Measurements from ENCODE around the gene IGIP.

Gene IGIP

DNA sequence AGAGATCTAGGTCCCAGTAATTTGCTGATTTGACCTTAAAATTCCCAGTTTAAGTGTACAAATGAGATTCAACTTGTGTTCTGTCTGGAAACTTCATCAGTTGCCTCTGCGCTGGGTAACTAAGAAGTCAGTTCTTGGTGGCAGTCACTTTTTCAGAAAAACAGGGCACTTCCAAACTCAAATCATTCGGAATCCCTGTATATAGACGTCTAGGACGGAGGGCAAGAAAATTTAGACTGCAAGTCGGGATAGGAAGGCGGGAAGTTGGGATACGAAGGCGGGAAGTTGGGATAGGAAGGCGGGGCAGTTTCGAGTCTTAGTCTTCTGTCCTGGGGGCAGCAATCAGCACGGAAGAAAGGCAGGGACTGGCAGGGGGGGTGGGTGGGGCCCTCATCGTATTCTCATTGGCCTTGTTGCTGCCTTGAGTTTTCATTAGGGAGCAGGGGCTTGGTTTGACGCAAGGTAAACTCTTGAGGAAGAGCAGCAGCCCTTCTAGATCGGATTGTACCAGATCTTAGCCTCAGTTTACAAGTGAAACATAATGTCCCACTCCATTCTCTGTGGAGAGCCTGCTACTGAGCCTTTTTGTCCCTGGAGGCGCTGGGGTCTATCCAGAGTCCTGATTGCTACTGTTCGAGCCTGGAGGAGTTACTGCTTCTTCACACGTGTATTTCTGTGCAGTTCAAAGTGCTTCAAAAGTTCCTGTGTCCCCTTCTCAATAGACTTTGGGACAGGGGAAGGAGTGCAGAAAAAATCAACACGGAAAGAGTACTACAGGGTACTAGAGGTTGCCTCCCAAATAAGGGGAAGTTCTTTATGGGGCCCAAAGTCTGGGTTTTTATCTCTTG is 14.5 kb upstream of the IGIP start:
- DNase-seq (ENCODE audit: low read depth): no peak

DNA sequence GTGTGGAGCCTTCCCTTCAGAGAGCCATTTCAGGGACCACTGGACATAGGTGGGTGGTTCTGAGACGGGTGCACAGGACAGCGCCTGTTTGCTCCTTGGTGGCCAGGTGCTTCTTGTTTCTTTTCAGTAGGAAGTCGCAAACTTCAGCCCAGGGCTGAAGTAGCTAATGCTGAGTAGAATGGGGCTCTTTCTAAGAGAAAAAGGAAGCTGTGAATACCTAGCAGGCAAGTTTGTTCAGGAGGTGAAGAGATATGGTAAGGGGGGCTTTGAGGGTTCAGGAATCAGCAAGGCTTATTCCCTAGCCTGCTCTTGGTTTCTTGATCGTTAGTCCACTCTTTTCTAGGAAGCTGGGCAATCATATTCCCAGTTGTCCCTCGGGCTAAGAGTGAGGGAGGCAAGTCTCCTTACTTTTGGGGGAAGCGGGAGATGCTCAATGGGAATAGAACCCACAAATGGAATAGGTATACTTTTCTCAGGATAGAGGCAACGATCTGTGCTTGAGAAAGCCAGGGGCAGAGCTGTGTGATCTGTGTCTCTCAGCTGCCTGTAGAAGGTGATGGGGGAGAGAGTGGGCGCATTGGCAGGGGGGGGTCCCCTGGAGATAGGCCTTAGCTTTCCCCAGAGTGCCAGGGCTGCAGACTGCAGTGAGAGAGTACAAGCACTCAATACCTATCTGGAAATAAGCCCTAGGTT is 13.7 kb upstream of the IGIP start:
- no peak for DNase-seq (ENCODE audit: low read depth)

DNA sequence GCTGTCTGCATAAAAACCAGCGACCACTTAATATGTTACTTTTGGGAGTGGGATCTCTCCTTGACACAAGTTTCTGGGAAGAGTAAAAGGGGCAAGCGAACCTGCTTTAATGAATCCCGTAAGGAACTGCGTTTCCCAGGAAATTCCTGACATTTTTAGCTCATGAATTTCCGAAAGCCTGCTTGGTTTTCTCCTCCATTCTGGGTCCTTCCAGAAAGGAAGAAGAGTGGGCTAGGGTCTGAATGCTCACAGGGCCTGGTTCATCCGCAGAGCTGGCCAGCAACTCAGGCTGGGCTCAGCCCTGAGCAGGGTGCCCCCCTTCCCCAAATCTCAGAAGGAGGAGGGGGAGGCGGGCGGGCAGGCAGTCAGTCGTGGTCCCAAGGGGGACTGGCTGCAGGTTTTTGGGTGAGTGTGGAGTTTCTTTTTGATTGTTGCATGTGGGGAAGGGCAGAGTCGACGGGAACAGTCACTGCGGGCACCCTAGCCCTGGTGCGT is 13.0 kb upstream of the IGIP start:
- no peak for DNase-seq (ENCODE audit: low read depth)

DNA sequence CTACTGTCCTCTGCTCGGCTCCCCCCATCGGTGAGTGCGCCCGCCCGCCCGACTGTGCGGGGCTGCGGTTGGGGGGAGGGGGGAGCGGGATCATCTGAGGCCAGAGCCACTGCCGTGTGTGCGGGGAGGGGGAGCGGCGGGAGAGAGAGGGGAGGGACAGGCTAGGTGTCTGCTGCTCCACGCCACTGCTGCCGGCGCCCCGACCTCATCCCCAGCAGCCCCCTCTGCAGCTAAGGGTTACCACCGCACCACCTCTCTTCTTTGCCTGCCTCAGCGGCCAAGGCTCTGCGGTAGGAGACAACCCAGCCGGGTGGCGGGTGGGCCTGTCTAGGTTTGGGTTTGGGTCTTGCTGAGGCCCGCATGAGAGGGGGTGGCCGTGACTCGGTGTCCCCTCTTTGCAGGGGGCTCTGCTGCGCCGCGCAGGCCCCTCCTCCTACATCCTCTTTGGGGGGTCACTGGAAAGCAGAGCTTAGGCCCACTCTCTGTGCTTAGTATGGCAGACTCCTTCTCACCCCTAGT is 12.5 kb upstream of the IGIP start:
- no peak for DNase-seq (ENCODE audit: low read depth)

DNA sequence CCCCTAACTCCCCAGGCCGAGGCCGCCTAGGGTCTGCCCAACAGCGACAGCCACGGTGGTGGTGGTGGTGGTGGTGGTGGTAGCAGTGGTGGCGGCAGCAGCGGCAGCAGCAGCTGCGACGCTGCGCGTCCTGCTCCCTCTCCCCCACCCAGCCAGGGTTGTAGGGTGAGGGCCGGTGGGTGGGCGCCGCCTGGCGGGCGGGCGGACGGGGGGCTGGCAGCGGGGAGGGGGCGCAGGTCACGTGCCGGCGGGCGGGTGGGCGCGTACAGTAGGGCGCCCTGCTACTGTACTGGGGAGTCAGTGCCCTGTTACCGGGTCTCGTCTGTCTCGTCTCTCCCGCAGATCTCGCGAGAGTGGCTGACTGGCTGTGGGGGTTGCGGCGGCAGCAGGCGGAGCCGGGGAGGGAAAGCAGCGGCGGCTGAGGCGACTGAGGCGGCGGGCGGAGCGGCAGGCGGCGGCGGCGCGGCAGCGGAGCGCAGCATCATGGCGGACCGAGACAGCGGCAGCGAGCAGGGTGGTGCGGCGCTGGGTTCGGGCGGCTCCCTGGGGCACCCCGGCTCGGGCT is 12.0 kb upstream of the IGIP start, which contains the start of gene PURA:
Gene PURA (plus strand): TSS at position 411 of the 565 bp plus-strand sequence. CDS start 73 bp downstream, at position 484.
- peak; percentile 95 for DNase-seq (ENCODE audit: low read depth)

DNA sequence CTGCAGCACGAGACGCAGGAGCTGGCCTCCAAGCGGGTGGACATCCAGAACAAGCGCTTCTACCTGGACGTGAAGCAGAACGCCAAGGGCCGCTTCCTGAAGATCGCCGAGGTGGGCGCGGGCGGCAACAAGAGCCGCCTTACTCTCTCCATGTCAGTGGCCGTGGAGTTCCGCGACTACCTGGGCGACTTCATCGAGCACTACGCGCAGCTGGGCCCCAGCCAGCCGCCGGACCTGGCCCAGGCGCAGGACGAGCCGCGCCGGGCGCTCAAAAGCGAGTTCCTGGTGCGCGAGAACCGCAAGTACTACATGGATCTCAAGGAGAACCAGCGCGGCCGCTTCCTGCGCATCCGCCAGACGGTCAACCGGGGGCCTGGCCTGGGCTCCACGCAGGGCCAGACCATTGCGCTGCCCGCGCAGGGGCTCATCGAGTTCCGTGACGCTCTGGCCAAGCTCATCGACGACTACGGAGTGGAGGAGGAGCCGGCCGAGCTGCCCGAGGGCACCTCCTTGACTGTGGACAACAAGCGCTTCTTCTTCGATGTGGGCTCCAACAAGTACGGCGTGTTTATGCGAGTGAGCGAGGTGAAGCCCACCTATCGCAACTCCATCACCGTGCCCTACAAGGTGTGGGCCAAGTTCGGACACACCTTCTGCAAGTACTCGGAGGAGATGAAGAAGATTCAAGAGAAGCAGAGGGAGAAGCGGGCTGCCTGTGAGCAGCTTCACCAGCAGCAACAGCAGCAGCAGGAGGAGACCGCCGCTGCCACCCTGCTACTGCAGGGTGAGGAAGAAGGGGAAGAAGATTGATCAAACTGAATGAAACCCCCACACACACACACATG is 11.2 kb upstream of the IGIP start:
- DNase-seq (ENCODE audit: low read depth): no peak

DNA sequence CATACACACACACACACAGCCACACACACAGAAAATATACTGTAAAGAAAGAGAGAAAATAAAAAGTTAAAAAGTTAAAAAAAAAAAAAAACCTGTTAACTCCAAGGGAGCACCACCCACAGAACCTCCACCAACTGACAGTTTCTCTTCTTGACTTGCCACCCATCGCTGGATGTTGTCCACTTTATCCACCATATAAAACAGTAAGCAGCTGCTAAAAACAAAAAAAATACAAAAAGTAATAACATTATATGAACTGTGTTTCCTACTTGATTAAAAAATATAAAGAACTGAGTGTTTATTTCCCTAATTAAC is 10.6 kb upstream of the IGIP start:
- DNase-seq (ENCODE audit: low read depth): no peak

DNA sequence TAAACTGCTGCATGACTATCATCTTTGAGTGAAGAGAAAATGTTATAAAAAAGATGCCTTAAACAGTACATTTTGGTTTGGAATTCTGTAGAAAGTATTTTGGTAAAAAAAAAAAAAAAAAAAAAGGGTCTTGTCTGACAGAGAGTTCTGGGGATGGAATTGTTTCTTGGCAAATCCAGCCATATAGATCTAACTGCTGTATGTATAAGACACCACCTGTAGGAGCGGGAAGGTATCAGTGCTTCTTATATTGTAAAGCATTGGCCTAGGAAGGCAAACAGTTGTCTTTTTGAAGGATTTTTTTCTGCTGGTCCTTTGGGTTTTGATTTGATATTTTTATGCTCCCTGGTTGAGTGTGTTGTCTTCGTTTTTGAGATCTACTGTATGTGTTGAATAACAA is 9.0 kb upstream of the IGIP start:
- DNase-seq (ENCODE audit: low read depth): no peak

DNA sequence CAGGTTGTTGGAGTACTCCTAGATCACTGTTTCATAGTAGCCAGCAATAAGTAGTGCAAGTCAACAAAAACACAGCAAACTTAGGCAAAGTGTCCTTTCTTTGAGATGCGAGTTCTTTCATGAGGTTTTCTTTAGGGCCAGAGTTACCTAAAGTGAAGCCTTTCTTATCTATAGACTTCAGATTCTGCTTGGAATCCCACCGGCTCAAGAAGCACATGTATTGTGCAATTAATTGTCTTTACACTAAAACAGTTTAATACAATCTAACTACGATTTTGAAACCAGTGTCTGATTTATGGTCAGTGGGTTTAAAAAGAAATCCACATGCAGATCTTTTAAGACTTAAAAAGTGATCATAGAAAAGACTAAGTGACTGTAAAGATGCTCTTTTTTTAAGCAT is 8.2 kb upstream of the IGIP start:
- DNase-seq (ENCODE audit: low read depth): no peak

DNA sequence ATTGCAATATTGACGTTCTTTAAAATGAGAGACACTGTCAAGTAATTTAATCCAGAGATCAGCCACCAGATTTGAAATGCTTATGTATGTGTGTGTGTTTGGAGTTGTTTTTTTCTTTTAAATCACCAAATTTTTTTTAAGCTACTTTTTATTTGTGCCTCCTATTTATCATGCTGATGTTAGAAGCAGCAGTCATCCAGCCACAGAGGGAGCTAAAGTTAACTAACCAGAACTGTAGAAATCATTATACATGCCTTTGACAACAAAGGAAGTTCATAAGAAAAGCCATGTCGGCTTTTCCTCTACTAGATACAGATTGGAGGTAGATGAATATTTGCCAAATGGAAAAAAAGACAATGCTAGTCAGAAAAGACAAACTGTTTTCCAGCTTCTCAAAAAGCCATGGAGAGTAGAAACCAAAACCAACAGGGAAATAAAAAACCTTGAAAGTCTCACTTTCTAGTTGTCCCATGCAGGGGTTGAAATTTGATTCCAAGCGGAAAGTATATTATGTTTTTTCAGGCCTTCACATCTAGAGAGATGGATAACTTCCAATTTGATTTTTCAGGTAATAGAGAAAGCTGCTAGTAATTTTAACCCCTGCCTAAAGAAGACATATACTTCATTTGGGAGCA is 7.3 kb upstream of the IGIP start:
- DNase-seq (ENCODE audit: low read depth): no peak

DNA sequence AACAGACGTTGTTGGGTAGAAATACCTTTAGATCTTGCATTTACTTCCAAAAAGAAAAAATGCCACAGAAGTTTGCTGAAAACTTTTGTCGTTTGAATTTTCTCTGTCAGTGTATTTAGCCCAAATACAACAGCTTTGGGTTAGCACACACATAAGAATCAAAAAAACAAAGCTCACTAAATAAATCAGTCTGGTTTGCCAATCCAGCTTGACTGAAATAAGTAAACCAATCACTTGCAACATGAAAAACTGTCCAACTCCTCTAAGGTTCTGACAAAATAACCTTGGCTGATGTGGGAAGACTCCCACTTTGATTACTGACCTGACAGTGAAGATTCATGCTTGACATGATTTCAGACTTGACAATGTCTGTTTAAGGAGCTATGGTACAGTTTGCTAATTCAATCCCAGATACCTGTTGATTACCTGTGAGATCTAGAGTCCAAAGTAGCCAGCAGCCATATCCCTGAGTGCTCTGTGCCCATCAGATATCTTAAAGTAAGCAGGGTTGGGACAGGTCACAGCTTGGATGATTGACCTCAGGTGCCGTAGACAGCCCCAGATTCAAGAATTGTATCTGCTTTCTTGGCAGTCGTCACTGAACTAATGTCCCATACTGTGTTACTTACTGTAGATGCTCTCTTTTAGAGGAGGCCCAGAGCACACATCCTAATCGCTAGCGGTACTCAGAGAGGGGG is 727 bp downstream of the IGIP start:
- DNase-seq (ENCODE audit: low read depth): no peak

DNA sequence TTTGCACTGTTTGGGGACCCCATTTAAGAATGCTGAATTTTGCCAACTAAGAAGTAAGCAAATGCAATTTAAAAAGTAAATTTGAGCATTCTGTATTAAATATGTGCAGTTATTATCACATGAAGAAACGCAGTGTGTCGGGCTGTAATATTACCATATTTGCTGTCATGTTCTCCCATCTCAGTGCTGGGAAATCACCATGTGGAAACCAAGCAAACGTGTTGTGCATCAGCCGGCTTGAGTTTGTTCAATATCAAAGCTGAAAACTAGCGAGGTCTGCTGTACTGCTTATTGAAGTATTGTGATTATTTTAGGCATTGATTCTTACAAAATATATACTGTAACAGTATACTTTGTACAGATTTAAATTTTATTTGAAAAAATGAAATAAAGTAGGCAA is 2.6 kb downstream of the IGIP start:
- DNase-seq (ENCODE audit: low read depth): no peak

DNA sequence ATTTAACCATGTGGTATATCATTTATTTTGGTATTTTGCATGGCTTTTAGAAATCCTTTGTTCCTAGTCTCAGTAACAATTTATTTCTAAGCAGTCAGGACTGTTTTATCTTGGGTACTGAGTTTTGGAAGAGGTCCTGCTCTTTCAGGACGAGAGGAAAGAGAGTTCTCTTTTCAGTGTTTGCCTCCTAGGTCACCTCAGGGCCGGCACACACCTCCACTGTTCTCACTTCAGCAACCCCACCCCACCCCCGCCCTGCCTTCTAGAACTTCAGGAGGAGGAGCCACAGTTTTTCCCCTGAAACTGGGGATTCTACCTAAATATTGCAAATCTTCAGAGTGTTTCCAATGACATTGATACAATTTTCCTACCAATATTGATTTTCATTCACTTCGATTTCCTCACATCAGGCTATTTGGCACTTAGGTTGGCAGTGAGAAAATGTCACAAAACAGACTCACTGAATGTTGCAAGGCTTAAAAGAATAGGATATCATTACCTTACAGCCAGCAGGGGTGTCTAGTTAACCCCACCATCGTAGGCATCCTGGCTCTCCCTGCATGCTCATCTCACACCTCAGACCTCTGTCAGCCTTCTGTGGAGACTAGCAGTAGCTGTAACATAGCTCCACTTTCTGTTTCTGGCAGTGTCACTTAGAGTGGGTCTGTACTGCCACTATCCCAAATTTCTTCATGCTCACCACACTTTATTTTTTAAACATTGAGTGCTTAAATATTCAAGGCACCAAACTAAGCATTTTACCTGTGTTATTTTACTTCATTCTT is 5.4 kb downstream of the IGIP start:
- no peak for DNase-seq (ENCODE audit: low read depth)

DNA sequence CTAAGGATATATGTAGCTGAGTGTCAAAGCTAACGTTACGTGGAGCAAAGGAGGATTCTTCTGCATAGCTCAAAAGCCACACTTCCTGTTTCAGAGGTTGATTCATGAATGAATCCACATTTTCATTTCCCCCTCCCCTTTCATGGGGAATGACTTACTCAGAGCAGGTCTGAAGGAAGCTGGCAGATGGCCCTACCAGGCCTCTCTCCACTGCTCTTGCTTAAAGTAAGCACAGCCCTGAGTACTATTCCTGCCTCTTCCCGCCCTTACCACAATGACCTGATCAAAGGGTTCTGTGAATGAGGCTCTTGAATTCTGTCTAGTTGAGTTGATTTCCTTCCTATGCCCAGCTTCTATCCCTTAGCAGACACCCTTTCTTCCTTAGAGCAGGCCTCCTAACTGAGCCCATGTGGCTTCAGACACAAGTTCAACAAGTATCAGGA is 6.3 kb downstream of the IGIP start:
- DNase-seq (ENCODE audit: low read depth): no peak

DNA sequence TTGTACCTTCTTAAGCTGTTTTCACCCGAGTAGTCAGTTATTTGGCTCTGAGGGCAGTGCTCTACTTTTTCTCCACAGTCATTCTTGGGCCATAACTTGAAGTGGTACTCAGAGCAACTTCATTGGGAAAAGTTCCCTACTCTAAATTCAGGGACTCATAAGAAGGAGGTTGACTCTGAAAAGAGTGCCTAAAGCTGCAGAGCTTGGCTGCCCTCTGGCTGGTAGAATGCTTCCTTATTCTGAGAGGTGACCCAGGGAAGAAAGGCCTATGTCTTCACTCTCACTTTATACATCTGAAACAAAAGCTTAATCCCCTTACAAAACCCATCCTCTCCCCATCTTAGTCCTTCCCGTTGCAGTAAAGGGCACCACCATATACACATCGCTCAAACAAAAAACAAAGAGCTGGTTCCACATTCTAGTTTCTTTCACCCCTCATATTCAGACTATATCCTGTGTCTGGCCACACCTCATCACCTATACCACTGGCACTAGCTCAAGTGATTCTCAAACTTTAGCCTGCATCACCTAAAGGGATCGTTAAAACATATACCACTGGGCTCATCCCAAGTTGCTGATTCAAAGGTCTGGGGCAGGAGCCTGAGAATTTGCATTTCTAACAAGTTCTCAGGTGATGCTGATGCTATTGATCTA is 7.9 kb downstream of the IGIP start:
- no peak for DNase-seq (ENCODE audit: low read depth)

DNA sequence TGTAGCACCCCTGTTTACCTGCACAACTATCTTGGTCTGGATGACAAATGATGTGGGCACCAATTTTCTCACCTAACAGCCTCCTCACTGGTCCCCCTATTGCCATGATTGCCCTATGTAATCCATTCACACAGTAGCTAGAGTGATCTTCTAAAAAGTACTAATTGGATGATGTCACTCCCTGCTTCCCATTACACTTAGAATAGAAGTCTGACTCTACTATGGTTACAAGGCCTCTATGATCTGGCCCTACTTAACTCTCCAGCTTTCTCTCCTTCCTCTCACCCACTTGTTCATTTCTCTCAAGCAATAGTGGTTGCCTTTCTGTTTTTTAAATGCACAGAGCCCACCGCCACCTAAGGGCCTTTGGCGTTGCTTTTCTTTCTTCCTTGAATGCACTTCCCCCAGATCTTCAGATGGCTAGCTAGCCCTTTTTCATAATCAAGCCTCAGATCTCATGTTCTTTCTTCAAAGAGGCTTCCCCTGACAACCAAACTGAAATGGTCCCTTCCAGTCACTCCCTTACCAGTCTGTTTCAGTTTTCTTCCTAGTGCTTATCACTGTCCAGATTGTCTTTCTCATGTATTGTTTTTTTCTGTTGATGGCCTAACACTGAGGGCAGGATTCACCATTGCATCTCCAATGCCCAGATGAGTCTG is 8.7 kb downstream of the IGIP start:
- DNase-seq (ENCODE audit: low read depth): no peak

DNA sequence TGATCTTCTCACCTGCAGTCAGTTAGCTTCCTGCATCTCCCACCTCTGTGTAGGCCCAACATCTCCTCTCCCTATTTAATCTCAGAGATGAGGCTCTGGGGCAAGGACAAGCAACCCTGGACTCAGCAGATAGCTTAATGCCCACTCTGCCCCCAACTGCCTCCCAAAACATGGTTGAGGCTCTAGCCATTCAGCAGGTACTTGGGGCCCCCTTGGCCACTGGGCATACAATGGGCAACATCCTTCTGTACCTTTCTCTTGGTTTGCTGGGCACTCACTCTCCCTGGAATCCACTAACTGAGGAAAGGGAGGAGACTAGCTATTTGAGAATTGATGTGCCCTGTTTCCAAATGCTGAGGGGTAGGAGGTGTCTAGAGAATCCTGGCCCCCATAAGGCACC is 9.4 kb downstream of the IGIP start:
- DNase-seq (ENCODE audit: low read depth): no peak

DNA sequence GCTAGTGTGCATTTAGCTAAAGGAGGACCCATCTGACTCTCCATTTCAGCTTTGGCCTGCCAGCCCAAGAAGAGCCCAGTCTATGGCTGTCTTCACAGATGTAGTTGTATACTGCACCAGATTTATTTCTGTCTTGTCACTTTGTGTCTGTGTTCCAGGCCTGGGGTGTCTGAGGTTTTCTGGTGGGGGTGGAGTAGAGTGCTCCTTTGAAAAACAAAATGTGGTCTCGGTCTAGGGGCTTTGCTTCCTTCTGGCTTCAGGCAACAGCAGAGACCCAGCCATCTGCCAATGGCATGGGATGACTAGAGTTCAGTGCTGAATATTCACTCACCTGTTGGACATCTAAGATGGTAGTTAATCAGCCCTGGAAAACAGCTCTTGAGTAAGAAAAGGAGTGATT is 10.9 kb downstream of the IGIP start:
- no peak for DNase-seq (ENCODE audit: low read depth)

DNA sequence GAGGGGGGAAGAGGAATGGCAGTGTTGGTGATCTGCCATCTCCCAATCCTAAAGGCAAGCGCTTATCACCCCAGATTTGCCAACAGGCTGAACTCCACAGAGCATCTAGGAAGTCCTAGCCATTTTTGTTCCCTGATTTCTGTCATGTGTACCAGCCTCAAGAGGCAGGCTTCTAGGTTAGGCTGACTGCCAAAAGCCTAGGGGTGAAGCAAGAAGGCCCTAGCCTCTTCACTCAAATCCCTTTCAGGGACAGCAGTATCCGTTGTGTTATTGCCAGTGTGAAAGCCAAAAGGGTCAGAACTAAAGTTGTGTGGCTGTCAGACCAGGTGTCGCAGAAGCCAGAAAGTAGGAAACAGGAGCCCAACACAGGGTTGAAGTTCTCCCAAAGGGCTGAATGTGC is 14.7 kb downstream of the IGIP start:
- DNase-seq (ENCODE audit: low read depth): no peak
